ENCODE results near the gene INHA.
A peak's percentile ranks its signal among the peaks of the same experiment; 100 is the strongest.

Gene INHA

DNA sequence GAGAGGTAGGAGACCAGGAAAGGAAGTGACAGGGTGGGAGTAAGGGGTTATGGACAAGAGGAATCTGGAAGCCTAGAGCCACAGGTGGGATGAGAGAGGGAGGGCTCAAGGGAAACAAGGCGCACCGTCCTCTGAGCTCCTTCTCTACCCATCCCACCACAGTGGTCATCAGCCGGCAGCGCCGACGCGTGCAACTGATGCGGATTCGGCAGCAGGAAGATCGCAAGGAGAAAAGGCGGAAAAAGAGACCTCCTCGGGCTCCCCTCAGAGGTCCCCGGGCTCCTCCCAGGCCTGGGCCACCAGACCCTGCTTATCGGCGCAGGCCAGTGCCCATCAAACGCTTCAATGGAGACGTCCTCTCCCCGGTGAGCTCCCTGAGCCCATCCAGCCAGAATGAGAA, 23.1 kb upstream of the INHA start:
- H3K4me3 ChIP-seq (ENCODE audit: low read depth, low read length) = no peak overlapping the region
- DNase-seq (ENCODE audit: low read depth, low spot score) = no peak
- POLR2A ChIA-PET = no interaction called here
- CTCF ChIA-PET = interaction anchor here (2.1 to 7.0 kb wide), 2 partner anchors 13 to 140 kb away, joined by 9 to 72 read pairs; no protein-coding TSS in a partner anchor
- TF ChIP-seq, protein P1, sequence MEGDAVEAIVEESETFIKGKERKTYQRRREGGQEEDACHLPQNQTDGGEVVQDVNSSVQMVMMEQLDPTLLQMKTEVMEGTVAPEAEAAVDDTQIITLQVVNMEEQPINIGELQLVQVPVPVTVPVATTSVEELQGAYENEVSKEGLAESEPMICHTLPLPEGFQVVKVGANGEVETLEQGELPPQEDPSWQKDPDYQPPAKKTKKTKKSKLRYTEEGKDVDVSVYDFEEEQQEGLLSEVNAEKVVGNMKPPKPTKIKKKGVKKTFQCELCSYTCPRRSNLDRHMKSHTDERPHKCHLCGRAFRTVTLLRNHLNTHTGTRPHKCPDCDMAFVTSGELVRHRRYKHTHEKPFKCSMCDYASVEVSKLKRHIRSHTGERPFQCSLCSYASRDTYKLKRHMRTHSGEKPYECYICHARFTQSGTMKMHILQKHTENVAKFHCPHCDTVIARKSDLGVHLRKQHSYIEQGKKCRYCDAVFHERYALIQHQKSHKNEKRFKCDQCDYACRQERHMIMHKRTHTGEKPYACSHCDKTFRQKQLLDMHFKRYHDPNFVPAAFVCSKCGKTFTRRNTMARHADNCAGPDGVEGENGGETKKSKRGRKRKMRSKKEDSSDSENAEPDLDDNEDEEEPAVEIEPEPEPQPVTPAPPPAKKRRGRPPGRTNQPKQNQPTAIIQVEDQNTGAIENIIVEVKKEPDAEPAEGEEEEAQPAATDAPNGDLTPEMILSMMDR (IDR thresholded peaks at IDR 0.05; ENCODE audit: insufficient read depth, low read length, missing control alignments) = no peak

DNA sequence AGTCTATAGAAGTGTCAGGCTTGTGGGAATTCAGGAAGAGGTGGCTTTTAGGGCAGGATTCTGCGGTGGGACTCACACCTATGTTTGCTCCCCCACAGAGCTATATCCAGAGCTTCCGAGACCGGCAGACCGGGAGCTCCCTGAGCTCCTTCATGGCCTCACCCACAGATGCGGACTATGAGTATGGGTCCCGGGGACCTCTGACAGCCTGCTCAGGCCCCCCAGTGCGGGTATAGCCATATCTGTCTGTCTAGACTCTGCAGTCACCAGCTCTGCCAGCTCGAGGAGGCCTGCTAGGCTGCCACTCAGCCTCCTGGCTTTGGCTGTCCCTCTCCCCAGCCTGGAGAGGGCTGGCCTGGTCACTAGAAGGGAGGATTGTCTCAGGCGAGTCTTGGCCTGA, 22.5 kb upstream of the INHA start:
- ChIA-PET CTCF (interaction anchor here (2.1 to 7.0 kb wide), 2 partner anchors 12 to 140 kb away, joined by 9 to 72 read pairs; no protein-coding TSS in a partner anchor), POLR2A (interaction anchor here (0.6 kb wide), 1 partner anchor 88 kb away, joined by 3 read pairs; no protein-coding TSS in a partner anchor)
- TF ChIP-seq, protein P1 (IDR thresholded peaks at IDR 0.05; ENCODE audit: insufficient read depth, low read length, missing control alignments) = no peak
- no peak for DNase-seq (ENCODE audit: low read depth, low spot score)
- H3K4me3 ChIP-seq (ENCODE audit: low read depth, low read length) = no peak overlapping the region

DNA sequence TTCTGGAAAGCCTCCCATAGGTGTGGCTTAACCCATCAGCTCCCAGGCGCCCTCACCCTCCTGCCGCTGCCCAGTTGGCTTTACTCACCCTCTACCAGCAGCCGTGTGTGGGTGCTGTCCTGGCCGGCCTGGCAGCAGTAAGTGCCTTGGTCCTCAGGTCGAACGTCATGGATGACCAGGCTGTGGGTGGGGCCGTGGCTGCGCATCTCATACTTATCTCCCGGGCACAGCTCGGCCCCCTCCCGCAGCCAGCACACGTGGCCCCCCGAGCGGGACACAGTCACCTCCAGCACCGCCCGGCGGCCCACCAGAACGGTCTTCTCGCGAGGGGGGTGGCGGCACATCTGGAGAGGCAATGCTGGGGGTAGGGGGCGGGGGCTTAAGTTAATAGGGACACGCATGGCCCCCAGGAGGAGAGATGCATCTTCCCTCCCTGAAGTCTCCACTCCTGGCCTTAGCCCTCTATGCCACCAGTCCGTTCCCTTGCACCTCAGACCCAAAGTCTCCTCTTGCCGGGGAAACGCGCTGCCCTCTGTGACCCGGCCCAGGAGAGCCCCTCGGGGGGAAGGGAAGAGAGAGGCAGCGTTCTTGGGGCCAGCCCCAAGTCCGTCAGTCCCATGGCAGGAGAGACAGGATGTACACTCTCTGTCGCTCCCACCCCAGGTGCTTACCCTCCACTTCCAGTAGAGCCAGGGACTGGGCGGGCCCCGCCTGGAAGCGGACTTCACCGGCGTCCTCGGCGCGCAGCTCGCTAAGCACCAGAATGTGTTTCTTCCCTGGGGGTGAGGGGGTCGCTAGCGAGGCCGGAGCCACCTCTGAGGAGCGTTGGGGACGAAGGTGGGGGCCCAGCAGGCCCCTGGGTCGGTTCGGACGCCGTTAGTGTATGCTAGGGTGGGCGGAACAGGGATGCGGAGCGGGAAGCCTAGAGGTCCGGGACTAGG, 20.4 kb upstream of the INHA start:
- H3K4me3 ChIP-seq (ENCODE audit: low read depth, low read length) = peak overlapping the region; percentile 73
- CTCF ChIA-PET = interaction anchor here (0.9 to 7.0 kb wide), 10 partner anchors 9 to 149 kb away, joined by 3 to 72 read pairs (median 7); no protein-coding TSS in a partner anchor
- POLR2A ChIA-PET = interaction anchor here (0.7 to 2.0 kb wide), 5 partner anchors 8 to 53 kb away, joined by 3 to 9 read pairs (median 7); partner anchors contain the start of genes CHPF, GMPPA, INHA and OBSL1
- TF ChIP-seq, protein P1 (IDR thresholded peaks at IDR 0.05; ENCODE audit: insufficient read depth, low read length, missing control alignments) = no peak
- no peak for DNase-seq (ENCODE audit: low read depth, low spot score)

DNA sequence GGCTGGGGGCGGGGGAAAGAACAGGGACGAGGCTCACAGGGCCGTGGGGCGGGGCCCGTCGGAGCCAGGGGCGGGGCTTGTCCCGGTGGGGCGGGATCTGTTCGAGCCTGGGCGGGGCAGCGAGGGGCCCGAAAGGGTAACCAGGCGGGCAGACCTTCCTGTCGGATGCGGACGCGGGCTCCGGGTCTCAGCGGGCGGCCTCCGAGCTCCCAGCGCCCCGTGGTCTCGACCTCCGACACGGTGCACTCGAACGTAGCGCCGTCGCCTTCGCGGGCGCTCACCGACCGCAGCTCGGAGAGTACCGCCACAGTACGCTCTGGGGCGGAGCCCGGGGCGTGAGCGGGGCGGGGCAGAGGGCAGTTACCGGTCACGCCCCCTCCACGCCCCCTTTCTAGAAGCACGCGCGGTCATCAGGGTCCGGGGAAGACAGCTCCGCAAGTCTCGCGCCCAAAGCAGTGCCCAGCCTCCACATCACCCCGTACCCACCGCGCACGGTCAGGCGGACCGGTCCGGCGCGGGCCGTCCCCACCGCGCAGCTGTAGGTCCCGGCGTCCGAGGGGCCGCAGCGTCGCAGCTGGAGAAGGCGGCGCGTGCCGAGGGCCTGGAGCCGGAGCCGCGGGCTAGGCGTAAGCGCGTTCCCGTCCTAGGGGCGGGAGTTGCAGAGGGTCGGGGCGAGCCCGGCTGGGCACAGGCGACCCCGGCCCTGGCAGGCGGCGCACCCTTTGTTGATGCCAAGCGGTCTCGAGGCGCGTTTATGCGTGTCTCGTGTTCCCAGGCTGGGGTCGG, 19.5 kb upstream of the INHA start:
- POLR2A ChIA-PET = interaction anchor here (1.0 to 2.0 kb wide), 4 partner anchors 9 to 54 kb away, joined by 3 to 9 read pairs (median 7); partner anchors contain the start of genes CHPF, GMPPA, INHA and OBSL1
- CTCF ChIA-PET = interaction anchor here (0.9 to 7.0 kb wide), 9 partner anchors 9 to 137 kb away, joined by 3 to 72 read pairs (median 8); no protein-coding TSS in a partner anchor
- no peak for DNase-seq (ENCODE audit: low read depth, low spot score)
- peak overlapping the region; percentile 73 for H3K4me3 ChIP-seq (ENCODE audit: low read depth, low read length)
- TF ChIP-seq, protein P1 (IDR thresholded peaks at IDR 0.05; ENCODE audit: insufficient read depth, low read length, missing control alignments) = no peak

DNA sequence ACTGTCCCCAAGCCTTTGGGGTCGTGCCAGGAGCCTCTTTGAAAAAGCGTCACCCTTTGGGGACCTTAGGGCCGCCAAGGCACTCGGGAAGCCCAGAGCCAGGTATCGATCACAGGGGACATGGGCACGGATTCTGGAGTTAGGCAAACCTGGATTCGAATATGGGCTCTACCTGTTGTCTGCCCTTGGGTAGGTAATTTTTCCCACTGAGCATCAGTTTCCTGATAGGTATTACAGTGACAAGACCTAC, 19.0 kb upstream of the INHA start:
- POLR2A ChIA-PET = interaction anchor here (1.0 to 2.0 kb wide), 4 partner anchors 9 to 55 kb away, joined by 3 to 9 read pairs (median 7); partner anchors contain the start of genes CHPF, GMPPA, INHA and OBSL1
- H3K4me3 ChIP-seq (ENCODE audit: low read depth, low read length) = peak overlapping the region; percentile 73

More for the DNA sequence above, 19.0 kb upstream of the INHA start:
- CTCF ChIA-PET = interaction anchor here (1.2 to 7.0 kb wide), 6 partner anchors 9 to 137 kb away, joined by 4 to 72 read pairs (median 8); no protein-coding TSS in a partner anchor
- no peak for DNase-seq (ENCODE audit: low read depth, low spot score)
- TF ChIP-seq, protein P1 (IDR thresholded peaks at IDR 0.05; ENCODE audit: insufficient read depth, low read length, missing control alignments) = no peak
